Erythroblast (primary cell): ENCODE measurements around the gene PGGHG.

Source experiments
- GATA1 ChIP-seq: IDR thresholded peaks from 2 replicates; pipeline ENCODE4 v1.6.1; 2011; ENCODE audit warnings: low read depth, mild to moderate bottlenecking, control low read depth, low read length, moderate library complexity
- POLR2A ChIP-seq: IDR thresholded peaks from 2 replicates; pipeline ENCODE4 v1.6.1; 2011; ENCODE audit warnings: mild to moderate bottlenecking, low read length

- no peak for TF ChIP-seq POLR2A
- TF ChIP-seq GATA1, result no peak
These were observed 51.9 kb downstream of the PGGHG start for GRCh38 chr11:340539-341512.
